ENCODE measurements around the gene PRKCZ.

PRKCZ gene

DNA sequence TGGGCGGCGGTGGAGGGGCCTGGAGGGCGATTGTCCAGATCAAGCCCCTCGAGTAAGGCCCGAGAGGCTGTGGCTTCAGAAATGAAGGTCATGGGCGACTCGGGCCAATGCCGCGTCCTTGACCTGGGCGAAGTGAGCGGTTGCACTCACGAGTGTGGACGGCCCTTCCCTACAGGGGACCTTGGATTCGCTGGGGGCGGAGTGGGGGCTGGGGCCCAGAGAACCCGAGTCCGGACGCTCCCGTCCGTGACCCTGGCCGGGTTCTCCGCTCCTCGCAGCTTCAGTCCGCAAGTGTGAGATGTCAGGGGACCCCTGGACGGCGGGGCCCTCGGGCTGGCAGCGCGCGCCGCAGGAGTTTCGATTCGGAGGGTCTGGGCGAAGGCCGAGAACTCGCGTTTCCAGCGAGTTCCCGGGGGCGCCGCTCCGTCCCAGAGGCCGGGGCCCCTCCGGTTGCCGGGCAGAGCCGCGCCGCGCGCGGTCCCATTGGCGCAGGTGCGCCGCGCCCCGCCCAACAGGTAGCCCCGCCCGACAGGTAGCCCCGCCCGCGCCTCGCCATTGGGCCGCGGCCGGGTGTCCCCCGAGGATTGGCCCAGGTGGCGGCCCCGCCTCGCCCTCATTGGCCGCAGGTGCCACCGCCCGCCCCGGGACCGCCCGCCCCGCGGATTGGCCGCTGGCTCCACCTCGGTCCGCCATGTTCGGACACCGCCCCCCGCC lies at the start of gene PRKCZ:
Gene PRKCZ, plus strand, starts transcription at position 694 of the 714 bp plus-strand sequence. CDS start 220 bp downstream, outside the sequence.
- peak; percentile 95 for DNase-seq

- no peak for DNase-seq
Observed at GRCh38 chr1:2000432-2000831, 49.8 kb upstream of the PRKCZ start.

DNA sequence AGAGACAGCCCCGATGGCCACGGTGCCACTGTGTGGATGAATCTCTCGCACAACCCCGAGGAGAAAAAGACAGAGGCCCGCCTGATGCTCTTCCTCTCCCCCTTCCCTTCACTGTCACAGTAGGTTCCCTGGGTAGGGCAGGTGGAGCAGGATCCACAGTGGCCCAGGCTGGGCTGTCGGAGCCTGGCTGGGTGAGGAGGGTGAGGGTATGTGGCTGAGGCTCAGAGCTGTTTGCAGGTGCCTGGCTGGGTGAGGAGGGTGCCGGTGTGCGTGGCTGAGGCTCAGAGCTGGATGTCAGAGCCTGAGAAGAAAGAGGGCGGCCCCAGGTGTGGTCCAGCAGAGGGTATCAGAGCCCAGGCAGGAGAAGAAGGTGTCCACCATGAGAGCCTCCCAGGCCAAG lies 49.4 kb upstream of the PRKCZ start:
- DNase-seq = no peak

DNA sequence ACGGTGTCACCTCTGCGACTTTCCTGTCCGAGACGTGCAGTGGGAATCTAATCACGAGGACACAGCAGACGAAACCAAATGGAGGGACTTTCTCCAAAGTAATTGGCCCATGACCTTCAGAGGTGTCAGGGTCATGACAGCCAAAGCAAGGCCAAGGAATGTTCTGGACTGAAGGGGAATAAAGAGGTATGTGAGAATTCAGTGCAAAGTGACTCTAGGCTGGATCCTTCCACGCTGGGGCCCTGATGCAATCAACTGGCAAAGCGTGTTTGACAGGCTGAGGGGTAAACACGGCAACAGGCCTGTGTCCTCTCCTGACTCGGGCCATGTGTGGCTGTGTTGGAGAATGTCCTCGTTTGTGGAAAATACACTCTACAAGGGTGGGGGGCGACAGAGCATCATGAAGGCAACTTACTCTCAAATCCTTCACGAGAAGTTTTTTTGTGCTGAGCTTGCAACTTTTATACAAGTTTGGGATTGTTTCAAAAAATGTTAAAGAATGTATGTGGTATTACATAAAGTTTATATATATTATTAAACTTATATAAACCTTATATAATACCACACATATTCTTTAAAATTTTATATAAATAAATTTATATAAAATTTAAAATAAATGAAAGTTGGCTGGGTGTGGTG lies 48.3 kb upstream of the PRKCZ start:
- DNase-seq = no peak

DNA sequence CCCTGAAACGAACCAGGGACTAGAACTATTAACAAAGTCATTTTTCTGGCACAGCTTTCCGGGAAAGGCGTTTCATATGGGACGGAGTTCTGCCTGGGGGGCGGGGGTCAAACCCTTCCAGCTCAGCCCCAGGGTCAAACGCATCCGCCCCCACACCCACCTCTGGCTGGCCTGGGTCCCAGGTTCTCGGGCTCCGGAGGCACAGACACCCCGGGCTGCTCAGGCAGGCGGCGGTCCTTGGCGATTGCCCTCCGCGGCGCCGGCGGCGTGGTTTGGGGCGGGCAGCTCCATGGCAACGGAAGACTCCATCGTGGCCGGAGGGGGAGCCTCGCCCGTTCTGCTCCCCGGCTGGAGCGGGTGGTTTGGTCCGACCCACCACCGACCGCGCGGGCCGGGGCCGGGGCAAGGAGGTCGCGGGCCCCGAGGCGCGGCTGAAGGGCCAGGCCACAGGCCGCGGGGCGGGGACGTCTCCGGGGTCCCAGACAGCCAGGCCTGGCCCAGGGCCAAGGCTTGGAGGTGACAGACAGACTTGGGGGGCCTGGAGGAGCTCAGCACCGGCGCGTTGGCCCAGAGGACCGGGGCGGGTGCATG lies 46.6 kb upstream of the PRKCZ start, which contains the start of gene CFAP74:
Gene CFAP74, minus strand, starts transcription at position 246 of the 591 bp plus-strand sequence. CDS start 12,830 bp downstream, outside the sequence.
- DNase-seq = no peak

GRCh38 chr1:2004856-2005255 lies 45.4 kb upstream of the PRKCZ start:
- no peak for DNase-seq

DNA sequence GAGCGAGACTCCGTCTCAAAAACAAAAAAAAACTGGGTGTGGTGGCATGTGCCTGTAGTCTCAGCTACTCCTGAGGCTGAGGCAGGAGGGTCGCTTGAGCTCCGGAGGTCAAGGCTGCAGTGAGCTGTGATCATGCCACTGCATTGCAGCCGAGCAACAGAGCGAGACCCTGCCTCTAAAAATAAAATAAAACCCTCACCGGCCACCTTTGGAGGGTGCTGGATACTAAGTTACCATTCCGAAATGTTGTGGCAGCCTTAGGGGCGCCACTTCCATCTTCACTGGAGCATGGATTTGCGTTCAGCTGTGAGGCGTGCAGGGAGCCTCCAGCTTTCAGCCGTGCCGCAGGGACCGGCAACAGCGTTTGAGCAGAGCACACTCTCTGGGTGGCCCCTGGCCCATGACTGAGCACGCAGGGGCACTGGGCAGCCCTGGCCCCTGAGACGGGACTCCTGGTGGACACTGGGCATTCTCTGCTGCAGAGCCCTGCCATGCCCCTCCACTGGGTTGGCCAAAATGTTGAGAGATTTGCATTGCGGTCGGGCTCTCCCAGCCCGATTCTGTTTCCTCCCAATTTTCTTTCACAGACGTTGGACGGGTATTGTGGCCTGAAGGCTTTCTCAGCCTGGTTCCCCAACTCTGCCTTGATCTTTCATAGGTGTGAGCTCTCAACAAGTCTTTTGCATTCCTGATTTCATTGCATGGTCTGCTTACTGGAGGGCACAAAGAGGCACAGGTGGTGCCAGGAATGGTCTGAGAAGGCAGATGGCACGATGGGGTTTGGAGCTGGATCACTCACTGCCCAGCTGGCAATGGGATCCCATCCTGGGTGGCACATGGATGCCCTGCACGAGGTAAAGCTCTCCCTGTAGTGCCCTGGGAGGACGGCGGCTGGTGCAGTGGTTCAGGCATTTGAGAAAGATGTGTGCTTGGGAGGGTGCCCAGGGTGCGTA lies 40.8 kb upstream of the PRKCZ start:
- no peak for DNase-seq

DNA sequence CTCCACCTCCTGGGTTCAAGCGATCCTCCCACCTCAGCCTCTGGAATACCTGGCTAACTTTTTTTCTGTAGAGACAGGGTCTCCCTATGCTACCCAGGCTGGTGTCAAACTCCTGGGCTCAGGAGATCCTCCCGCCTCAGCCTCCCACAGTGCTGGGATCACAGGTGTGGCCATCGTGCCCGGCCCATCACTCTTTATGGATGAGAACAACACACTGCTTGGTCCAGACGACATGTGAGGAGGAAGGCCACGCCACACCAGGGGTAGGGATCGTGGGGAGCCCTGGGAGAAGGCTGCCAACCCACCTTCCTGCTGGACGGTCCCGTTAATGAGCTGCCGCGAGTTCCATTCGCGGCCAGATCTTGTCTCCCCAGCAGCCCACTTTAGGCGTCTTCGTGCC lies 36.0 kb upstream of the PRKCZ start:
- DNase-seq = no peak

DNA sequence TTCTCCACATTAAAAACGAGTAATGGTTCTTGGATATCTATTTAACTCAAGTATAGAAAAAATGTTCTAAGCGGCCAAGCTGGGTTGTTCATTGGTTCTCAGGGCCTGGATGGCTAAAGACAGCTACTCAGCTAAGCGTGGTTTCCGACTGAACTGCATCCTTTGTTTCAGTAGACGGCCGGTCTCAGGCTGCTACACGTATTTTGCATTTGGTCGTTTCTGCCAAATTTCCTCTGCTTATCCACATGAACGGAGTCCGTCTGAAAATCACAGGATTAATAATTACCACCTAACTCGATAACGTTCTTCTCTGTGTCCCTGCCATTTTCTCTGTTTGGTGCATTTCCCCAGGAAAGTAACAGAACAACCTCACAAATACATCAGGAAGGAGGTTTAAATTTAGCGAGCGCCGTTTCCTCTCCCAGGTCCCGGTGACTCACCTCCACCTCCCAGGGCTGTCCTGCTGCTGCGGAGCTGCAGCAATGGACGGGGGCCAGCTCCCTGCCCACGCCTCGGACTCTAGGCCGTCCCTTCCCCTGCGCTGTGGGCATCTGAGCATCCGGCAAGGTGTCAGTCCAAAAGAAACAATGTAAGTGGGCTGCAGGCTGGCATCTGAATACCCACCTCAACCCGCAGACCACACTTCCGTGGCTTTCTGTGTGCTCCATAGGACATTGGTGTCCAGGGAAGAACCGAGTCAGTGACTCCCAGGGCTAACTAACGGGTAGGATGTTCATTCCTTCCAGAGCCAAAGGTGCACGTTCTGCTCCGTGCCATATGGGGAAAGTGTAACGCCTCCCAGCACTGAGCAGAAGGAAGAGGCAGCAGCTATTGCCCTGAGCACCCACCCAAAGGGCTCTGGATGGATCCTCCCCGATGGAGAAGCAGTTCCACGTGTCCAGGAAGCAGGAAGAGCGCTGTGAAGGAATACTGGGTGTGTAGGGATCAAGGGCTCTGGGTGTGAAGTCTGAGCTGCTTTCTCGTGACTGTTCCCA lies 35.2 kb upstream of the PRKCZ start:
- DNase-seq = no peak

- DNase-seq = no peak
Observed at GRCh38 chr1:2016123-2016522, 34.1 kb upstream of the PRKCZ start.

- no peak for DNase-seq
Observed at GRCh38 chr1:2018217-2019171, 31.7 kb upstream of the PRKCZ start.

DNA sequence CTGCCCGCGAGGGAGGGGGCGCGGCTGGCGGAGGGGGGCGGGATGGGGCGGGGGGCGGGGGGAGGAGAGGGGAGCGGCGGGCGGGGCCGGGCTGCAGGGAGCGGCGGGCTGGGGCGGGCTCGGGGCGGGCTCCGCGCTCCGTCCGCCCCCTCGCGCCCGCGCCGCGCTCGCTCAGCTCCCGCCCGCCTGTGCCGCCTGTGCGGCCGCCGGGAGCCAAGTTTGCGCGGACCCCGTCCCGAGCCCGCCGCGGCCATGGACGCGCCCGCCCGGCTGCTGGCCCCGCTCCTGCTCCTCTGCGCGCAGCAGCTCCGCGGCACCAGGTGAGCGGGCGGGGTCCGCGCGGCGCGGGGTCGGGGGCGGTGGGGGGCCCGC lies 31.1 kb upstream of the PRKCZ start, which contains the start of gene GABRD:
Gene GABRD, plus strand, starts transcription at position 174 of the 372 bp plus-strand sequence. Its CDS starts 79 bp downstream, at position 253.
- no peak for DNase-seq

DNA sequence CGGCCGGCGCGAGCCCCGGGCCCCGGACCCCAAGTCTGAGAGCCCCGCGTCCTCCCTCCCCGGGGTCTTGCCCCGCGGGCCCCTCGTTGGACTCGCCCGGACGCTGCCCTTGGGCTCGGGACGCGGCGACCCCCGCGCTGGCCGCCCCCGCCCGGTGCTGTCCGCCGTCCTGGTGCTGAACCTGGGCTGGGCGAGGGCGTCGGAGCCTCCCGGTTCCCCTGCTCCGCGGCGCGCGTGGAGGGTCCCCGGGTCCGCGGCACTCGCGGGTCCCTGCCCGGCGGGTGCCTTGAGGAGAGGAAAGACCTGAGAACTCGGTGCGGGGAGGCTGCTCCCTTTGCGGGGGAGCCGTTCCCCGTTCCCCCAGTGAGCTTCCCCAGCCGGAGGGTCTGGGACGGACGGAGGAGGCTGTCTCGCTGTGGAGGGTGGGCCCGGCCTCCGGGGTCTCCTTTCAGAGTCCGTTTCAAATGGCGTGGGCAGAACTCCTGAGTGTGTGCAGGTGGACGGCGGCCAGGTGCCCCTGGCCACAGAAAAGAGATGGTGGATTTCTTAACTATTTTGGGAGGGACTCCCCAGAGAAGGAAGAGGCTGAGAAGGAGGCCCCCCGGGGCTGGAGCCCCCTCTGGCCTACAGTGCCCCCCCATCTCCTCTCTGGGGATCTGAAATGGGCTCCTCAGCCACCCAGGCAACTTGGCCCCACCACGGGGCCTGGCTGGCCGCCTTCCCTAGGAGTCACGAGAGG lies 30.5 kb upstream of the PRKCZ start:
- no peak for DNase-seq

DNA sequence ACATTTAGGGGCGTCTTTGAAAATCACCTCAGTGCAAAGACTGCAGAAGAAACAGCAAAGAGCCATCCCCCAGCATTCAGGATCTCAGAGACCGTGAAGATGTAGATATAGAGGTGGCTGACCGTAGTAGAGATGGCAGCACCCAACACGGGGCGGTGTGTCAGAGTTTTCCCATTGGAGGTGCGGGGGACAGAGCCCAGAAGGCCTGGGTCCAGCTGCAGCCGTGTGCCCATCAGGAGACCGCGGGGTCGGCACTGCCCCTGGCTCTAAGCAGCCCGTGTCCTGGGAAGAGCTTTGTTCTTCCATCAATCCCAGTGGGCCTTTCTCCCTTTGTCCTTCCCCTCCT lies 29.9 kb upstream of the PRKCZ start:
- no peak for DNase-seq

DNA sequence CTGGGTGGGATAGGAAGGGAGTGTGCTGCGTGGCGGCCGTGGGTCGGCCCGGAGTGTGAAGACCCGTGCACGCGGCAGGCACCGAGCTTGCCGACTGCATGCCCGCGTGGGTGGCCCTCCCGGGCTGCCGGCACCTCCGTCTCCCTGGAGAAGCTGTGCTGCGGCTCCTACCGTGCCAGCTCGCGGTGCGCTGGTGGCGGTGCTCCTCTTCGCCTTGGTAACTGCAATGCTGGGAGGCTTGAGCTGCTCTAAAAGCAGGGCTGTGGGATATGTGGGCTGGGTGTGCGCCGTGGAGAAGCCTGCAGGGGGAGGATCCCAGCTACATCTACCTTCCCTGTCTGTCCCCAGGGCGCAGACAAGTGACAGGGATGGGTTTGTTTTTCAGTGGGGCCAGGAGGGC lies 28.7 kb upstream of the PRKCZ start:
- no peak for DNase-seq

DNA sequence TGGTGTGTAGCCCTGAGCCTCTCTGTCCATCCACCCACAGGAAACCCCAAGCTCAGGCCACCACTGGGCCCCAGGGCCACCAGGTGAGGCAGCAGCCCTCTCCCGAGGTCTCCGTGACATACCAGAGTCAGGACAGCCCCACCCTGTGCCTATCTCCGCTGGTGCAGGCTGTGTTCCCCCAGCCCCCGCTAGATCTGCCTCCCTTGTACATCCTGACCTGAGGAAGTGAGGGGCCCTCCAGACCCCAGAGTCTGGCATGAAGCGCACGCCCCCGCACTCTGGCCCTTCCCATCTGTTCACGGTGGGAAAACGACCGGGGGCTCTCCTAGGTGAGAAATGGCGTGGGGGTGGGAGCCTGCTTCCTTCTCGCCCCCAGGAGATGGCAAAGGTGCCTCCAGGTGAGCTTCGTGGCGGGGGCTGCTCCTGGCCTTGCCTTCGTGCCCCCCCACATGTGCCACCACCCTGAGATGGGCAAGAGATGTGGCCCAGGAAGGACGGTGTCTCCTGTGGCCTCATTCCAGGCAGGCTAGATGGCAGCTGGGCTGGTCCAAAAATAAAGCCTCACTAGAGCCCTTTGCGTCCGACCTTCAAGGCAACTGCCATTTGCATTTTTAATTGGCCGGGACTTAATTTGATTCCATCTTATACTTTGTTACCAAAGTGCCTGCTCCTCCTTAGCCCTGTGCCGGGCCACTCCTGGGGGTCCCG lies 28.0 kb upstream of the PRKCZ start:
- DNase-seq = no peak

DNA sequence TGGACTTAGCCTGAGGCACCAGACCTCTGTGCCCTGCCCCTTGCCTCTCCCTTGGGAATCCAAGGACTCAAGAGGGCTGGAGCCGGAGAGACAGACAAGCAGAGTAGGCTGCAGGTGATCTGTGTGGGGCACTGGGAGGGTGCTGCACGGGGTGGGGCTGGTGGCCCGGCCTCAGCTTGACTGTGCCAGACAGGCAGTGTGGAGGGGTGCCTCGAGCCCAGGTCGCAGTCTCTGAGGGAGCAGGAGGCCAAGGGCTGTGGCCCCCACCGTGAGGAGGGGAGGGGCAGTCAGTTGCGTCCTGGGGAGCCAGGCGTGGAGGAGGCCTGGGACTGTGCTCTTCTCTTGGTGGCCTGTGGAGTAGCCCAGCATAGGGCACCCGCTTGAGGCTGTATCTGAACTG lies 27.0 kb upstream of the PRKCZ start:
- DNase-seq = no peak

GRCh38 chr1:2024451-2024850 lies 25.8 kb upstream of the PRKCZ start:
- DNase-seq = no peak

DNA sequence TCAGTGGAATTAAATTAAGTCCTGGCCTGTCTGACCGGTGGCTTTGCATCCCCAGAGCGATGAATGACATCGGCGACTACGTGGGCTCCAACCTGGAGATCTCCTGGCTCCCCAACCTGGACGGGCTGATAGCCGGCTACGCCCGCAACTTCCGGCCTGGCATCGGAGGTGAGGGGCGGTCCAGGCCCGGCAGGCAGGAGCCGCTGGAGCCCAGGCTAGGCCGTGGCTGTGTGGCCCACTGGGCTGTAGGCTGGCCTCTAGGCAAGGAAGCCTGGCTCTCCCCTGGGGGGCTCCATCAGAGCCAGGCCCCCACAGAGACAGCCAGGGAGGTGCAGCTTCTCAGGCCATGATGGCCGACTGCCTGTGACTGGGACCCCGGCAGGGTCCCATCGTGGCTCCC lies 25.3 kb upstream of the PRKCZ start:
- DNase-seq = no peak

Measured in CD4-positive, alpha-beta T cell treated with Interleukin-12 subunit alpha and Interleukin-12 subunit beta, for 1 hour (primary cell).